OCI-LY7 (cell line): ENCODE measurements around the gene CNTNAP5.

ENCODE experiments used
- EZH2phosphoT487 ChIP-seq: fragments of 200-600 bp; sonication (generic); IDR thresholded peaks from 2 replicates; pipeline ENCODE4 v1.6.1; 2018; ENCODE audit warnings: low read depth, borderline replicate concordance, mild to moderate bottlenecking, mixed run types, antibody characterized with exemption, low read length, moderate library complexity, mixed read lengths
- TF ChIP-seq, protein P1 (sequence below): fragments of 200-600 bp; sonication (generic); conservative IDR thresholded peaks from 2 replicates; pipeline ENCODE4 v1.5.1; 2014; ENCODE audit warnings: mild to moderate bottlenecking, antibody characterized with exemption, low read length, moderate library complexity, mixed read lengths

- TF ChIP-seq, protein P1, sequence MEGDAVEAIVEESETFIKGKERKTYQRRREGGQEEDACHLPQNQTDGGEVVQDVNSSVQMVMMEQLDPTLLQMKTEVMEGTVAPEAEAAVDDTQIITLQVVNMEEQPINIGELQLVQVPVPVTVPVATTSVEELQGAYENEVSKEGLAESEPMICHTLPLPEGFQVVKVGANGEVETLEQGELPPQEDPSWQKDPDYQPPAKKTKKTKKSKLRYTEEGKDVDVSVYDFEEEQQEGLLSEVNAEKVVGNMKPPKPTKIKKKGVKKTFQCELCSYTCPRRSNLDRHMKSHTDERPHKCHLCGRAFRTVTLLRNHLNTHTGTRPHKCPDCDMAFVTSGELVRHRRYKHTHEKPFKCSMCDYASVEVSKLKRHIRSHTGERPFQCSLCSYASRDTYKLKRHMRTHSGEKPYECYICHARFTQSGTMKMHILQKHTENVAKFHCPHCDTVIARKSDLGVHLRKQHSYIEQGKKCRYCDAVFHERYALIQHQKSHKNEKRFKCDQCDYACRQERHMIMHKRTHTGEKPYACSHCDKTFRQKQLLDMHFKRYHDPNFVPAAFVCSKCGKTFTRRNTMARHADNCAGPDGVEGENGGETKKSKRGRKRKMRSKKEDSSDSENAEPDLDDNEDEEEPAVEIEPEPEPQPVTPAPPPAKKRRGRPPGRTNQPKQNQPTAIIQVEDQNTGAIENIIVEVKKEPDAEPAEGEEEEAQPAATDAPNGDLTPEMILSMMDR: no peak
- no peak for TF ChIP-seq EZH2phosphoT487
Measured at GRCh38 chr2:124333784-124334183, 308.7 kb downstream of the CNTNAP5 start.
